T-helper 17 cell (primary cell): ENCODE measurements around the gene BUB1. TPM values are rescaled to one million over a fixed set of nuclear protein-coding genes. Genes with fewer than 3 reads are reported as not detected.
"Not testable (repeated sequence)": the region's sequence is repeated elsewhere in the genome, so short reads cannot be mapped to it uniquely, and the experiment has no call there.

Source experiments
- ATAC-seq: fragments of 150-1000 bp; cut with Tn5 transposase; 2 replicates; pipeline ENCODE4 v1.10.0; 2021; ENCODE audit warnings: mild to moderate bottlenecking, moderate library complexity
- DNase-seq, 3 donors: peaks; one replicate each; pipeline versions ENCODE4 v3.0.0 to v3.0.0-alpha.2; 2020 to 2021
- H3K9me3 ChIP-seq: one replicate; pipeline ENCODE4 v1.7.0; 2013; ENCODE audit warnings: low read length, mild to moderate bottlenecking; ENCODE audit not compliant: control insufficient read depth, poor library complexity, severe bottlenecking
- H3K27ac Mint-ChIP-seq: one replicate; pipeline ENCODE4 v1.8.0; 2022; ENCODE audit warnings: mild to moderate bottlenecking, moderate library complexity, mixed read lengths
- H3K27me3 Mint-ChIP-seq: one replicate; pipeline ENCODE4 v1.8.0; 2022; ENCODE audit warnings: mixed read lengths
- H3K36me3 Mint-ChIP-seq: one replicate; pipeline ENCODE4 v1.8.0; 2022; ENCODE audit warnings: low read depth, mixed read lengths
- H3K4me1 Mint-ChIP-seq: one replicate; pipeline ENCODE4 v1.8.0; 2022; ENCODE audit warnings: mild to moderate bottlenecking, mixed read lengths
- H3K4me3 Mint-ChIP-seq: one replicate; pipeline ENCODE4 v1.8.0; 2022; ENCODE audit warnings: mild to moderate bottlenecking, moderate library complexity, mixed read lengths
- total RNA-seq, 4 donors: library from RNA in 2 of 4; stranded (reverse) in 2 of 4; gene quantifications; one replicate each; pipeline ENCODE4 v1.2.3 and lab custom pipeline; 2022 to 2026

BUB1 gene
- total RNA-seq, 2 donors from 2014 or later: 3.2 to 8.6 TPM

DNA sequence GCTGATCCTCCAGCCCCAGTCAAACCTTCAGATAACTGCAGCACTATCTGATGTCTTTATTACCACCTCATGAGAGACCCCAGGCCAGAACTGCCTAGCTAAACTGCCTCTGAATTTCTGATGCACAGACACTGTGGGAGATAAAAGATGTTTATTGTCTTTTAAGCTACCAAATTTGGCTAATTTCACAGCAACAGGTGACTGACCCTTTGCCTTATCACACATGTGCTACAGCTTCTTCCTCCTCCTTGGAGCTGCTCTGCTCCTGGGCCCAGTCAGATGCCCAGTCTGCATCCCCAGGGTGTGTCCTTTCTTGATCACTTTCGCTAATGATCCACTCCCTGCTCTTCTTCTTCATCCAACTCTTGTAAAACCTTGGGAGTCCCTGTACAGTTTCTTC, 34.9 kb upstream of the BUB1 start:
- H3K4me3 Mint-ChIP-seq: no peak overlapping the region
- no peaks in the 10 kb centered on the region for H3K4me1 Mint-ChIP-seq
- H3K27ac Mint-ChIP-seq: no peak overlapping the region
- DNase-seq (no peak), ATAC-seq (no peak)
- no peaks in the 10 kb centered on the region for H3K9me3 ChIP-seq
- peaks cover 87% of the 10 kb centered on the region for H3K27me3 Mint-ChIP-seq
- peaks cover 11% of the 10 kb centered on the region for H3K36me3 Mint-ChIP-seq

DNA sequence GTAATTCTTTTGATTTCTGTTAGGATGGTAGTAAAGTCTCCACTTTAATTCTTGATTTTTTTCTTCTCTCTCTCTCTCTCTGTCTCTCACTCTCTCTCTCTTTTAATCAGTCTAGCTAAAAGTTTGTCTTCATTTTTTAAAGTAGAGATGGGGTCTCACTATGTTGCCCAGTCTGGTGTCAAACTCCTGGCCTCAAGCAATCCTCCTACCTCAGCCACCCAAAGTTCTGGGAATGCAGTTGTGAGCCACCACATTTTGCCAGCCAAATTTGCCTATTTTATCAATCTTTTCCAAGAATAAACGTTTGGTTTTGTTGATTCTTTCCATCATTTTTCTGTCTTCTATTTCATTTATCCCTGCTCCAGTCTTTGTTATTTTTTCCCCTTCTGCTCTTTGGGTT, 30.6 kb upstream of the BUB1 start:
- H3K27me3 Mint-ChIP-seq: peaks cover 53% of the 10 kb centered on the region
- ATAC-seq (no peak), DNase-seq (no peak)
- H3K4me1 Mint-ChIP-seq: no peaks in the 10 kb centered on the region
- peaks cover 11% of the 10 kb centered on the region for H3K36me3 Mint-ChIP-seq
- no peaks in the 10 kb centered on the region for H3K9me3 ChIP-seq
- no peak overlapping the region for H3K4me3 Mint-ChIP-seq
- no peak overlapping the region for H3K27ac Mint-ChIP-seq

DNA sequence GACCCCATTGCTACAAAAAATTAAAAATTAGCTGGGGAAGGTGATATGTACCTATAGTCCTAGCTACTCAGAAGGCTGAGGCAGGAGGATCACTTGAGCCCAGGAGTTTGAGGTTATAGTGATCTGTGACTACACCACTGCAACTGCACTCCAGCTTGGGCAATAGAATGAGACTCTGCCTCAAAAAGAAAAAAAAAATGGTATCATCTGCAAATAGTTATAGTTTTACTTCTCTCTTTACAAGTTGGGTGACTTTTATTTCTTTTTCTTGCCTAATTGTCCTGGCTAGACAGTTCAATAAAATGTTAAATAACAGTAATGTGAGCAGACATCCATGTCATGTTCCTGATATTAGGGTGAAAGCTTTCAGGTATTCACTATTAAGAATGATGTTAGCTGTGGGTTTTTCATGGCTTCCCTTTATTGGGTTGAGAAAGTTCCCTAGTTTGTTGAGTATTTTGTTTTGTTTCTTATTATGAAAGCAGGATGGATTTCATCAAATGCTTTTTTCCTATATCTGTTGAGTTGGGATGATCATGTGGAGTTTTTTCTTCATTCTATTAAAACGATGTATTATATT, 29.6 kb upstream of the BUB1 start:
- Mint-ChIP-seq H3K4me1 (no peaks in the 10 kb centered on the region), H3K27me3 (peaks cover 43% of the 10 kb centered on the region), H3K4me3 (no peak overlapping the region), H3K27ac (no peak overlapping the region), H3K36me3 (peaks cover 9% of the 10 kb centered on the region)
- ATAC-seq (no peak), DNase-seq (no peak)
- H3K9me3 ChIP-seq: no peaks in the 10 kb centered on the region

DNA sequence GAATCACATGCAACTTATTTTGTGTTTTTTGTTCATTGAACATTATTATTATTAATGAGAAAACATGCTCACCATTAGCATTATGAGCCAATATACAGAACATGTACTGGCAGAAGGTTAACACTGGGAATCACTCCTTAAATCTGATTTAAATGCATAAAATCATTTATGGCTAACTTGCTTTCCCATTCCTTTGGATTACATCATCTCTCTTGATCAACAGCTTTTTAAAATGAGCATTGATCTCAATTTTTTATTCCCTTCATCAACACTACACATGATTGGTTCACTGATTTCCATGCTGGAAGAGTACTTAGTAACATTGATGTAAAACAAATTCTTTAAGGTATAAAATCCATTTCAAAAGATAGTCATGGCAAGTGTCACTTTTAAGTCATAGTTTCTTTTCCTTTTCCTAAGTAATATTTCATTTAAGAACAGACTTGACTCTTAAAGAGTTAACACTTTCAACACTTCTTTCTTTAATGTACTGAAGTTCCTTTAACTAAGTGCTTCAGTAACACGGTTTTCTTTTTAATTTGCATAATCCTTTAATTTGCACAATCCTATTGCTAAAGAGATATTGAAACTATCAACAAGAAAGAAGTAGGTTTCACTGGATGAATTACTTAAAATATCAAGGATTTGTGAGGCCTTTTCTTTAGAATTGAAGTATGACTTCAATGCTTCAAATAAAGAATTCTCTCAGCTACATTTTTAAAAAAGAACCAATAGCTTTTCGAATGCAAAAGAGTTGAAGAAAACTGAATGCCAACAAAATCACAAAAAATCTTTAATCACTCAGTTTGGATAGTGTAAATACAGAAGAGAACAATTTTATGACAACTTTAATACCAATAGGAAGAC, 24.9 kb upstream of the BUB1 start:
- DNase-seq (no peak), ATAC-seq (no peak)
- Mint-ChIP-seq H3K36me3 (peaks cover 3% of the 10 kb centered on the region), H3K27me3 (peaks cover 2% of the 10 kb centered on the region), H3K4me3 (no peak overlapping the region), H3K27ac (no peak overlapping the region), H3K4me1 (no peaks in the 10 kb centered on the region)
- no peaks in the 10 kb centered on the region for H3K9me3 ChIP-seq

DNA sequence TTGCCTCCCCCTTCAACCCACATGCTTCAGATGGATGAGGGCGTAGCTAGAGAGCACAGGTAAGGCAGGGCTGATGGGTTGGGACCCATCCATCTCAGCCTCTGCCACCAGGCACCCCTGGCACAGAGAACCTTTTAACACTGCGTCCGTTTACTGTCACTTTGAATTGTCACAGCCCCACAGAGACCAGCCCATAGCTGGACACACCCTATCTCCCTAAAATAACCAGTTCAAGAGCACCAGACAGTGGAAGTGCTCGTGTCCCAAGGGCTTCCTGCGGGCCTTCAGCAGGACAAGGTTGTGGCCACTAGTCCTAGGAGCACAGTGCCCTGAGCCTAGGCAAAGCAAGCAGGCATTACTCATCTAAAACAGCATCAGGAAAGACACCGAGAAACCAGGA, 20.4 kb upstream of the BUB1 start:
- not testable (repeated sequence) for H3K36me3 Mint-ChIP-seq, ATAC-seq, H3K4me3 Mint-ChIP-seq, H3K27ac Mint-ChIP-seq, H3K4me1 Mint-ChIP-seq, DNase-seq, H3K9me3 ChIP-seq
- H3K27me3 Mint-ChIP-seq: peaks cover 17% of the 10 kb centered on the region

DNA sequence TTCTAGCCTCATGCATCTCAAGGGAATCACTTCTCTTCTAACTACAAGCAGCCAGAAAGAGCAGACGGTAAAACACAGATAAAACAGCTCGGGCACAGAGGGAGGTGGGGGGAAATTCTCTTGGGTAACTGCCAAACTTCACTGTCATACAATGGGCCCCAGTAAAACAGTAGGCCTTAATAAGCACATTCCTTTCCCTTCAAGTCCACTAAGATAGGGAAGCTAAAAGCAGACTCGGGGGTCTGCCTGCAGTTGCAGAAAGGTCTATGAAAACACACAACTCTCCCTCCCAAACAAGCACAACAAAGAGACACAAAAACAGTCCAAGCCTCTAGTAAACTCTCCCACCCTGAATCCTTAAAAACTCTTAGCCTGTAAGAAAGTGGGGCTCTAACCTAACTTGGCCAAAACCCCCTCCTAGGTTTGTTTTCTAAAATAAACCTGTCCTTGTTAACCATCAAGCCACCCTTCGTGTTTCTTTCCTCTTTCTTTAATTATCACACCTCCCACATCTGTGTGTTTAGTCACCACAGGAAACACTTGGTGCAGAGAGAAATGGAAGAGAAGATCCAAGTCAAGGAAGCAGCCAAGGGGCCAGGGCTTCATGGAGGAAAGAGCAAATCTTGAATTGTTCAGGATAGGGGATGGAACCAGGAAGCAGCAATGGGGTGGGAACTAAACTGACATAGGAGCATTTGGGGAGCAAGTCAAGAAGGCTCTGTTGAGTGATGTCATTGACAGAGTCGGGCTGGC, 17.5 kb upstream of the BUB1 start:
- peaks cover 30% of the 10 kb centered on the region for H3K27me3 Mint-ChIP-seq
- not testable (repeated sequence) for H3K9me3 ChIP-seq, DNase-seq, H3K4me3 Mint-ChIP-seq, ATAC-seq, H3K4me1 Mint-ChIP-seq, H3K27ac Mint-ChIP-seq, H3K36me3 Mint-ChIP-seq

DNA sequence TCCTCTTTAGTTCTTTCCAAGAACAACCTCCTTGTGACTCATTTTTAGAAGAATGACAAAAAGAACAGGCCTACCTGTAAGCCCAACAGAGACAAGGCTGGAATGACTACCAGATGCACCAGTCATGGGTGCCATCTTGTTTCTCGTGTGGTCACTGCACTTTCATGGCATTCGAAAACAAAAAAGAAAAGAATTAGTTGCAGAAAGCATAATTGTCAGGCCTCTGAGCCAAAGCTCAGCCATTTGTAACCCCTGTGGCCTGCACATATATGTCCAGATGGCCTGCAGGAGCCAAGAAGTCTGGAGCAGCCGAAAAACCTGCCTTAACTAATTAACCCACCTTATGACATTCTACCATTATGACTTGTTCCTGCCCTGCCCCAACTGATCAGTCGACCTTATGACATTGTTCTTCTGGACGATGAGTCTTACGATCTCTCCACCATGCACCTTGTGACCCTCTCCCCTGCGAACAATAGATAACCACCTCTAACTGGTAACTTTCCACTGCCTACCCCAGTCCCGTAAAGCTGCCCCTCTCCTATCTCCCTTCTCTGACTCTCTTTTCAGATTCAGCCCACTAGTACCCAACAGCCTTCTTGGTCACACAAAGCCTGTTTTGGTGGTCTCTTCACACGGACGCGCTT, 13.9 kb upstream of the BUB1 start:
- Mint-ChIP-seq H3K27ac (no peak overlapping the region), H3K36me3 (peaks cover 2% of the 10 kb centered on the region), H3K27me3 (peaks cover 33% of the 10 kb centered on the region), H3K4me1 (no peaks in the 10 kb centered on the region), H3K4me3 (no peak overlapping the region)
- DNase-seq: no peak
- no peaks in the 10 kb centered on the region for H3K9me3 ChIP-seq
- no peak for ATAC-seq

DNA sequence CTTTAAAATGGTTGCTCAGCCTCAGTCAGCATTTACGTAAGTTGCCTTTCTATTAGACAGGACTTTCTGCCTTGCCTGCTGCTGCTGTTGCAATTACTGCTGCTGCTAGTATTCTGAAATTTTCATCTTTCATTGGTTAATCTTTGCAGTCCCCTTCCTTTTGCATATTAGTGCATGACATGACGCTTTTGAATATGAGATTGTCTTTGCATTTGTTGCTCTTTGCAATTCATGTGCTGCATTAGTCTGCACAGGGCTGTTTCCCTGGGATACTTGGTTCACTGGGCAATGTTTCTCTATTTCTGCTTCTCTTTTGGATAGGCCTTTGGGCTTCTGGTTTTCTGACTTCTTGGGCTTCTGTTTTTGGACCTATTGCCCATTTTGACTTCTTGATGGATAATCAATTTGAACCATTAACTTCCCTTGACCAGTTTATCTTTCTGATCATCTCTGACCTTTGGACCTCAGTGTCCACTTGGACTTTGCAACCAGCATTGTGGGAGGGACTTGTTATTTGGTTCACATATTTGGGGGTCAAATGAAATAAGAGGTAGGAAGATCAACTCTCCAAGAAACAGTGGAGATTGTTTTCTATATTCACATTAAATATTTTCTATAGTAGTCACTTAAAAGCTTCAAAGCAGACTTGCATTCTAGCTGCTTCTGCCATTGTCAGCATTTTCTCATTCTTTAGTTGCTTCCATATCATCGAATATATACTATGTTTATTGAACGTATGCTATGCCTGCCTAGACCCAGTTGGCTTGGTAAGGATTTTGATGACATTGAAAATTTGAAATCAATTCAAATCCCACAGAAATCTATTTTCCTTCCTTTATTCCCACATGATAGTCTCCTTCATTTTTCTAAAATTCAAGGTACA, 12.5 kb upstream of the BUB1 start:
- H3K36me3 Mint-ChIP-seq: peaks cover 2% of the 10 kb centered on the region
- no peaks in the 10 kb centered on the region for H3K4me1 Mint-ChIP-seq
- peaks cover 38% of the 10 kb centered on the region for H3K27me3 Mint-ChIP-seq
- no peaks in the 10 kb centered on the region for H3K9me3 ChIP-seq
- no peak overlapping the region for H3K4me3 Mint-ChIP-seq
- no peak overlapping the region for H3K27ac Mint-ChIP-seq
- no peak for DNase-seq
- ATAC-seq: no peak

DNA sequence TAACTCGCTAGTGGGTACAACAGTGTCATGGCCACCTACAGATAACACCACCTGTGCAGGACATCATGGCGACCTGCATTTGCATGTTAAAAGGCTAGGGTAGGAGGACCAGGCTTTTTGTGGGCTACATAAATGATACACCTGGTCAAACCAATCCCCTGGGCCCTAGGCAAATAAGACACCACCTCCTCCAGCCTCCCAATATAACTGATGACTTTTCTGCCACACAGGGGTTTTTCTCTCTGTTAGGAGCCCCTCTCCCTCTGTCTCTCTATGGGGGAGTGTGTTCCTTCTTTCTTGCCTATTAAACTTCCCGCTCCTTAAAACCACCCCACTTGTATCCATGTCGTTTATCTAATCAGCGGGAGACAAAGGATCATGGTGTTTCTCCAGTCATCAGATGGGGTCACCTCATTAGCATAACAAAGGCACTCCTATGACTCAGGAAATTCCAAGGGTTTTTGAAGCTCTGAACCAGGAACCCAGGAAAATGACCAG, 10.8 kb upstream of the BUB1 start:
- ATAC-seq (no peak), DNase-seq (no peak)
- H3K4me3 Mint-ChIP-seq: no peak overlapping the region
- no peak overlapping the region for H3K27ac Mint-ChIP-seq
- H3K36me3 Mint-ChIP-seq: peaks cover 4% of the 10 kb centered on the region
- H3K4me1 Mint-ChIP-seq: no peaks in the 10 kb centered on the region
- no peaks in the 10 kb centered on the region for H3K9me3 ChIP-seq
- H3K27me3 Mint-ChIP-seq: peaks cover 28% of the 10 kb centered on the region

DNA sequence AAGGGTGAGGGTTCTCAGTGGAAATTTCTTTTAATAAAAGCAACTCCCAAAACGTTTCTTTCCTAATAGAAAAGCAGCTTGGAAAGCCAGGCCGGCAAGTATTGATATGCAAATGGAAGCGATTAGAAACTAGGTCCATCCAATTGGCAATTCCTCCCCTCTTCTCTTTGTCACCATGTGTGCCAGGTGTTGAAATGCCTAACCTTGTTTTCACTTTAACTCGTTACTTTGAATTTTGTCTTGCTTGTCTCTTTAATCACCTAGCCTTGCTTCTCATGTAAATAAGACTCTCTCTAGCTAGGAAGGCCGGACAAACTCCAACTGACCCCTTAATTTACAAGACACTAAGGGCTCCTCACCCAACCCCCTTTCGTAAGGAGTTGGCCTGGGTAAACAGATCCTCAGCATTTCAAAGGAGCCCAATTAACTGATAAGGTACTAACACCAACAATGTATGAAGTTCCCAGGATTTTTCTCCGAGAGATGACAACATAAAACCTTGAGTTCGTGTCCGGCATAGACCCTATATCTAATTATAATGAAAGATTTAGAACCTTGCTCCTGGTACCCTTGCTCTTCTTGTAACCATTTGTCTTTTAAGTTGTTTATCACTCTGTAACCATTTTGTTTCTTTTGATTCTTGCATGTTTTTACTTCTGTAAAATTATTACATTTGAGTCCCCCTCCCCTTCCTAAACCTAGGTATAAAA, 10.1 kb upstream of the BUB1 start:
- H3K27me3 Mint-ChIP-seq: peaks cover 28% of the 10 kb centered on the region
- H3K9me3 ChIP-seq, H3K4me1 Mint-ChIP-seq, H3K36me3 Mint-ChIP-seq, H3K4me3 Mint-ChIP-seq, DNase-seq, ATAC-seq, H3K27ac Mint-ChIP-seq: not testable (repeated sequence)

DNA sequence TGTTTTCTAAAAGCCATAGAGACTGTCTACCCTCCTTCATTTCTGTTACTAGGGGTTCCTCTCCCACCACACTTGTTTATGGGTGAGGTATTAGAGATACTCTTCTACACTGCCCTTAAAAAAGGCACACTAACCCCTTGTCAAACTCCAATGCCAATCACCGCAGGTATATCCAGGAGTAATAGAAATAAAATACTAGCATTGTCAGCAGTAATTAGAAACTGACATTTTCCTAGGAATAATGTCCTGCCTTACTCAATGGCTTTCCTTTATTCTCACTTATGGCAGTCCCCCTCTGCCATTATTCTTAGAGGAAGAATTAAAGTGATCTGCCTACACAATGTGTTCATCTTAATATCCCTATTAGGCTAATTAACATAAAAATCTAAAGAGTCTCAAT, 5.0 kb upstream of the BUB1 start:
- Mint-ChIP-seq H3K27me3 (peaks cover 13% of the 10 kb centered on the region), H3K36me3 (peaks cover 5% of the 10 kb centered on the region), H3K4me1 (peaks cover 3% of the 10 kb centered on the region), H3K27ac (no peak overlapping the region), H3K4me3 (no peak overlapping the region)
- DNase-seq: no peak
- no peak for ATAC-seq
- no peaks in the 10 kb centered on the region for H3K9me3 ChIP-seq

DNA sequence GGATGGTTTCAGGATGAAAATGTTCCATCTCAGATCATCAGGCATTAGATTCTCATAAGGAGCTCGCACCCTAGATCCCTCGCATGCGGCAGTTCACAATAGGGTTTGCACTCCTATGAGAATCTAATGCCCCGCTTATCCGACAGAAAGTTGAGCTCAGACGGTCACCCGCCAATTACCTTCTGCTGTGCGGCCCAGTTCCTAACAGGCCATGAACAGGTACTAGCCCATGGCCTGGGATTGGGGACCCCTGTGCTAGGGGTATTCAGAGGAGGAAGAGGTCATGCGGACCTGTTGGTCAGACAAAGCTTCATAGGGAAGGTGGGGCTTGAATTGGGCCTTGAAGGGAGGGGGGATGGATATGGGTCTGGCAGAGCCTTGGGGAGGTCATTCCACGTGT, 4.4 kb upstream of the BUB1 start:
- ATAC-seq (no peak), DNase-seq (no peak)
- H3K36me3 Mint-ChIP-seq: peaks cover 5% of the 10 kb centered on the region
- H3K4me3 Mint-ChIP-seq: no peak overlapping the region
- H3K27ac Mint-ChIP-seq: no peak overlapping the region
- H3K9me3 ChIP-seq: no peaks in the 10 kb centered on the region
- H3K27me3 Mint-ChIP-seq: peaks cover 13% of the 10 kb centered on the region
- peaks cover 3% of the 10 kb centered on the region for H3K4me1 Mint-ChIP-seq
